Keratinocyte (primary cell): ENCODE results near the gene AGAP1.

ENCODE experiments used
- EZH2 ChIP-seq: IDR thresholded peaks from one replicate; pipeline ENCODE4 v1.6.1; 2012; ENCODE audit warnings: inconsistent platforms, mild to moderate bottlenecking, low read length, moderate library complexity
- TF ChIP-seq, protein P1 (sequence below), 3 experiments: IDR thresholded peaks in 1 of 3; conservative IDR thresholded peaks in 1 of 3; optimal IDR thresholded peaks in 1 of 3; 2 replicates in 2 of 3; 3 replicates in 1 of 3; pipeline versions ENCODE3 to v1.5.1; 2011; ENCODE audit warnings: low read length in 3 of 3, mild to moderate bottlenecking in 3 of 3, moderate library complexity in 2 of 3, control low read depth in 1 of 3, inconsistent platforms in 1 of 3; ENCODE audit not compliant: insufficient read depth in 2 of 3; ENCODE audit errors: extremely low read depth in 1 of 3

DNA sequence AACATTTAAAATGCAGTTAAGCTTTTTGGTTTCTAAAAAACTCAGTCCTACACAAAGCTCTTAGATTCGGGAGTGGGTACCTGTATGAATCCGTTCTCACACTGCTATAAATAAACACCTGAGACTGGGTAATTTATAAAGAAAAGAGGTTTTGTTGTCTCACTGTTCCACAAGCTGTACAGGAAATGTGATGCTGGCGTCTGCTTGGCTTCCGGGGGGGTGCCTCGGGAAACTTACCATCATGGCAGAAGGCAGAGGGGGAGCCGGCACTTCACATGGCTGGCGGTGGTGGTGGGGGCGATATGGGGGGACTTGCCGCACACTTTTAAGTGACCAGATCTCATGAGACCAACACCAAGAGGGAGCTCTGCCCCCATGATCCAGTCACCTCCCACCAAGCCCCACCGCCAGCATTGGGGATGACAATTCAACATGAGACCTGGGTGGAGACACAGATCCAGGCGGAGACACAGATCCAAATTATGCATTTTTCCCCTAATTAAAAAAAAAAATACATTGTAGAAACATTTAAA lies 451.8 kb downstream of the AGAP1 start:
- TF ChIP-seq EZH2 = no peak
- TF ChIP-seq, protein P1, sequence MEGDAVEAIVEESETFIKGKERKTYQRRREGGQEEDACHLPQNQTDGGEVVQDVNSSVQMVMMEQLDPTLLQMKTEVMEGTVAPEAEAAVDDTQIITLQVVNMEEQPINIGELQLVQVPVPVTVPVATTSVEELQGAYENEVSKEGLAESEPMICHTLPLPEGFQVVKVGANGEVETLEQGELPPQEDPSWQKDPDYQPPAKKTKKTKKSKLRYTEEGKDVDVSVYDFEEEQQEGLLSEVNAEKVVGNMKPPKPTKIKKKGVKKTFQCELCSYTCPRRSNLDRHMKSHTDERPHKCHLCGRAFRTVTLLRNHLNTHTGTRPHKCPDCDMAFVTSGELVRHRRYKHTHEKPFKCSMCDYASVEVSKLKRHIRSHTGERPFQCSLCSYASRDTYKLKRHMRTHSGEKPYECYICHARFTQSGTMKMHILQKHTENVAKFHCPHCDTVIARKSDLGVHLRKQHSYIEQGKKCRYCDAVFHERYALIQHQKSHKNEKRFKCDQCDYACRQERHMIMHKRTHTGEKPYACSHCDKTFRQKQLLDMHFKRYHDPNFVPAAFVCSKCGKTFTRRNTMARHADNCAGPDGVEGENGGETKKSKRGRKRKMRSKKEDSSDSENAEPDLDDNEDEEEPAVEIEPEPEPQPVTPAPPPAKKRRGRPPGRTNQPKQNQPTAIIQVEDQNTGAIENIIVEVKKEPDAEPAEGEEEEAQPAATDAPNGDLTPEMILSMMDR (optimal IDR thresholded peaks at IDR 0.05 in 1 of 3, IDR thresholded peaks at IDR 0.05 in 1 of 3, conservative IDR thresholded peaks at IDR 0.05 in 1 of 3; ENCODE audit: extremely low read depth in 1 of 3, insufficient read depth in 2 of 3, low read length in 3 of 3) = no peak
